Mesenchymal stem cell (in vitro differentiated cells and primary cell): ENCODE data around the gene P2RX7. TPM values are rescaled to one million over a fixed set of nuclear protein-coding genes. Genes with fewer than 3 reads are reported as not detected.

Experiments
- DNase-seq: peaks from one replicate; pipeline ENCODE4 v3.0.0-alpha.2; 2013
- H2AFZ ChIP-seq: one replicate; pipeline ENCODE4 v1.6.1; 2013; ENCODE audit warnings: low read depth, mild to moderate bottlenecking, control low read depth, inconsistent platforms, low read length, moderate library complexity
- H2AK5ac ChIP-seq: 2 replicates; pipeline ENCODE4 v1.6.1; 2013; ENCODE audit warnings: low read length, moderate library complexity, mild to moderate bottlenecking, inconsistent platforms; ENCODE audit not compliant: severe bottlenecking
- H2BK120ac ChIP-seq: one replicate; pipeline ENCODE4 v1.6.1; 2013; ENCODE audit warnings: low read depth, mild to moderate bottlenecking, inconsistent platforms, low read length, moderate library complexity
- H2BK12ac ChIP-seq, 2 experiments: one replicate each; pipeline ENCODE4 v1.6.1; 2013; ENCODE audit warnings: inconsistent platforms in 2 of 2, low read length in 2 of 2, mild to moderate bottlenecking in 2 of 2, moderate library complexity in 2 of 2, control low read depth in 1 of 2
- H2BK15ac ChIP-seq: one replicate; pipeline ENCODE4 v1.6.1; 2013; ENCODE audit warnings: mild to moderate bottlenecking, low read depth, inconsistent platforms; ENCODE audit not compliant: poor library complexity, severe bottlenecking
- H2BK5ac ChIP-seq: 2 replicates; pipeline ENCODE4 v1.6.1; 2013; ENCODE audit warnings: low read depth, mild to moderate bottlenecking, low read length, control low read depth, inconsistent platforms; ENCODE audit not compliant: poor library complexity, severe bottlenecking
- H3K14ac ChIP-seq, 2 experiments: one replicate each; pipeline ENCODE4 v1.6.1; 2013; ENCODE audit warnings: inconsistent platforms in 2 of 2, low read length in 2 of 2, control low read depth in 1 of 2, mild to moderate bottlenecking in 1 of 2, moderate library complexity in 1 of 2
- H3K18ac ChIP-seq, 2 experiments: one replicate each; pipeline ENCODE4 v1.6.1; 2013; ENCODE audit warnings: inconsistent platforms in 2 of 2, low read length in 2 of 2, control low read depth in 1 of 2, low read depth in 1 of 2, mild to moderate bottlenecking in 1 of 2
- H3K23ac ChIP-seq, 2 experiments: one replicate each; pipeline ENCODE4 v1.6.1; 2013; ENCODE audit warnings: inconsistent platforms in 2 of 2, low read length in 2 of 2, mild to moderate bottlenecking in 2 of 2, moderate library complexity in 2 of 2, control low read depth in 1 of 2
- H3K27ac ChIP-seq: 2 replicates; pipeline ENCODE4 v1.5.1; 2013; ENCODE audit warnings: mild to moderate bottlenecking, moderate library complexity, low read length, control low read depth, inconsistent platforms; ENCODE audit not compliant: poor library complexity, severe bottlenecking
- H3K27me3 ChIP-seq, 2 experiments: 2 replicates each; pipeline versions ENCODE4 v1.6.1 to v1.7.0; 2013; ENCODE audit warnings: low read length in 2 of 2, mild to moderate bottlenecking in 2 of 2, moderate library complexity in 2 of 2, control low read depth in 1 of 2, inconsistent platforms in 1 of 2; ENCODE audit not compliant: control insufficient read depth in 1 of 2, insufficient read depth in 1 of 2
- H3K36me3 ChIP-seq, 2 experiments: 2 replicates each; pipeline versions ENCODE4 v1.6.1 to v1.7.0; 2013; ENCODE audit warnings: low read length in 2 of 2, control low read depth in 1 of 2, inconsistent platforms in 1 of 2, low read depth in 1 of 2, mild to moderate bottlenecking in 1 of 2; ENCODE audit not compliant: insufficient read depth in 2 of 2, control insufficient read depth in 1 of 2
- H3K4ac ChIP-seq, 2 experiments: one replicate each; pipeline ENCODE4 v1.6.1; 2013; ENCODE audit warnings: inconsistent platforms in 2 of 2, low read length in 2 of 2, mild to moderate bottlenecking in 2 of 2, moderate library complexity in 2 of 2, control low read depth in 1 of 2, low read depth in 1 of 2
- H3K4me1 ChIP-seq: 2 replicates; pipeline ENCODE4 v1.6.1; 2013; ENCODE audit warnings: low read depth, low read length, control low read depth; ENCODE audit not compliant: control insufficient read depth, insufficient read depth
- H3K4me2 ChIP-seq: 2 replicates; pipeline ENCODE4 v1.6.1; 2013; ENCODE audit warnings: low read length, mild to moderate bottlenecking, inconsistent platforms; ENCODE audit not compliant: poor library complexity, severe bottlenecking
- H3K4me3 ChIP-seq, 2 experiments: 2 replicates each; pipeline versions ENCODE4 v1.5.1 to v1.7.0; 2013; ENCODE audit warnings: low read length in 2 of 2, mild to moderate bottlenecking in 2 of 2, control low read depth in 1 of 2, low read depth in 1 of 2; ENCODE audit not compliant: insufficient read depth in 1 of 2
- H3K79me1 ChIP-seq: replicated peaks from 2 replicates; pipeline ENCODE4 v1.6.1; 2013; ENCODE audit warnings: mild to moderate bottlenecking, control low read depth, low read length, inconsistent platforms; ENCODE audit not compliant: poor library complexity, severe bottlenecking
- H3K9ac ChIP-seq: 2 replicates; pipeline ENCODE4 v1.7.0; 2013; ENCODE audit warnings: mild to moderate bottlenecking, low read length, moderate library complexity
- H3K9me3 ChIP-seq: 2 replicates; pipeline ENCODE4 v1.7.0; 2013; ENCODE audit warnings: mild to moderate bottlenecking, low read length; ENCODE audit not compliant: control insufficient read depth
- H4K8ac ChIP-seq: one replicate; pipeline ENCODE4 v1.6.1; 2013; ENCODE audit warnings: inconsistent platforms, mild to moderate bottlenecking, low read length, moderate library complexity
- H4K91ac ChIP-seq: one replicate; pipeline ENCODE4 v1.6.1; 2013; ENCODE audit warnings: mild to moderate bottlenecking, low read length, inconsistent platforms
- WGBS: methylation state at CpG from one replicate; pipeline ENCODE4 v1.1.7; 2013; ENCODE audit warnings: mixed read lengths; 5-methylcytosine and 5-hydroxymethylcytosine counted together
- polyA plus RNA-seq, 2 experiments: library from polyadenylated mRNA; stranded (reverse); fragments of 200-250 nt; gene quantifications; one replicate each; pipeline ENCODE4 v1.2.3, GENCODE V29; 2013

P2RX7 gene
- polyA plus RNA-seq (2013, experiment 1 of 2), result 4.2 TPM
- polyA plus RNA-seq (2013, experiment 2 of 2), result 3.3 TPM

DNA sequence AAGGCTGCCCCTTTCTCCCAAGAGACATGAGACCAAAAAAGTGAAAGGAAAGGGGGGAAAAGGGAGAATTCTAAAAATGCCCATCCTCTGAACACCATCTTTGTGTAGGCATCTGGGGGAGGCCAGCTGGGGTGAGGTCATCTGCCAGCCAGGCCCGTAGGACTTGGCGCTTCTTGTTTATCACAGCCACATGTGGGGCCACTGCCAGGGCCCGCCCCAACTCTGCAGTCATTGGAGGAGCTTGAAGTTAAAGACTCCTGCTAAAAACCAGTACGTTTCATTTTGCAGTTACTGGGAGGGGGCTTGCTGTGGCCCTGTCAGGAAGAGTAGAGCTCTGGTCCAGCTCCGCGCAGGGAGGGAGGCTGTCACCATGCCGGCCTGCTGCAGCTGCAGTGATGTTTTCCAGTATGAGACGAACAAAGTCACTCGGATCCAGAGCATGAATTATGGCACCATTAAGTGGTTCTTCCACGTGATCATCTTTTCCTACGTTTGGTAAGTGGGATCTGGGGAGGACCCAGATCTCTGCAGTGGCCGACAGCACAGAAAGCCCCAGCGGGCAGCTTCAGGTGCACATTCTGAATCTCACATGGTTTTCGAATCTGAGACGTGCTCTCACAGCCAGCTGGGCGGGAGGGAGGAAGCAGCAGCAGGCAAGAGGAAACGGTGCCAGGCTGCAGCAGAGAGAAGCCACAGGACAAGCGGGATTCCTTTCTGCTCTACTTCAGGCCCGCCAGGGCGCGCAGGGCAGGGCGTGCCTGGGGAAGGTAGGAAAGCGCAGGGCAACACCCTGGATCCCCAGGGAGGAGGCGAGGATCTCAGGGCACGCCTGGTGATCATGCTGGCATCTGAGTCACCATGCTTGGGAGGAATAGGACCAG lies at the start of gene P2RX7:
P2RX7 (plus strand) TSS at position 276 of the 881 bp plus-strand sequence; CDS start at position 371, 95 bp downstream.
- Histone ChIP-seq H2BK5ac (no peak within 1 kb of the TSS), H2BK12ac (peak within 1 kb of the TSS in 1 of 2 experiments; percentile 70), H3K9me3 (no peaks in the 10 kb centered on the region), H4K91ac (no peak within 1 kb of the TSS), H3K4me3 (peak within 1 kb of the TSS; percentile 35 to 88), H2AK5ac (no peak within 1 kb of the TSS), H2BK120ac (no peak within 1 kb of the TSS), H3K18ac (peak within 1 kb of the TSS; percentile 13 to 30), H4K8ac (peak within 1 kb of the TSS; percentile 33), H3K23ac (no peak within 1 kb of the TSS), H3K27me3 (peaks cover 3 to 19% of the 10 kb centered on the region in 2 experiments), H3K9ac (peak within 1 kb of the TSS; percentile 79), H3K36me3 (no peaks in the 10 kb centered on the region), H2AFZ (peak within 1 kb of the TSS; percentile 68), H3K14ac (no peak within 1 kb of the TSS), H3K79me1 (no peaks in the 10 kb centered on the region), H3K27ac (no peak within 1 kb of the TSS), H3K4me1 (peaks cover 8% of the 10 kb centered on the region), H3K4me2 (peak within 1 kb of the TSS; percentile 56), H3K4ac (peak within 1 kb of the TSS in 1 of 2 experiments; percentile 11), H2BK15ac (no peak within 1 kb of the TSS)
- WGBS, result 13% methylated on average over 24 of the region's 25 CpGs
- peak; percentile 65 for DNase-seq

DNA sequence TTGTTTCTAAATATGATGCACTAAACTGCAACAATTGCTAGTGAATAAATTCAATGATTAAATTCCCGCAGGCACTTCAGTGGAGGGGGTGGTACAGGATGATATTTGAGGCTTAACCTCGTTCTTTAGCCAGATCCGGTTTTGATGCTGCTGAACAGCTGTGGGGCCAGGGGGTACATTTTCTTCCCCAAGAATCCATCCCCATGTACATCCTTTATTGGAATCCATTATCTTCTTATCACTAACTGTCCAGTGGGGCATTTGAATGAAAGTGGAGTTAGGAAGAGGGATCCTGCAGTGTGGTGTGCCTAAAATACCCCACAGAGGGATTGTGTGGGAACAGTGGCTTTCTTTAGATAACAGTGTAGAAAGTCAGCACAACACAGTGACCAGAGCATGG lies 48.4 kb upstream of the P2RX7 start:
- no peak for DNase-seq
- Histone ChIP-seq H3K79me1 (no peaks in the 10 kb centered on the region), H2AFZ (no peak overlapping the region), H2BK120ac (no peak overlapping the region), H3K36me3 (no peaks in the 10 kb centered on the region), H2BK5ac (no peak overlapping the region), H3K9me3 (no peaks in the 10 kb centered on the region), H2BK12ac (no peak overlapping the region), H2BK15ac (no peak overlapping the region), H3K27me3 (peaks cover 9 to 30% of the 10 kb centered on the region in 2 experiments), H3K14ac (no peak overlapping the region), H2AK5ac (no peak overlapping the region), H3K4me1 (no peaks in the 10 kb centered on the region), H3K18ac (no peak overlapping the region), H3K27ac (no peak overlapping the region), H3K23ac (no peak overlapping the region), H3K4me2 (no peak overlapping the region), H3K4ac (no peak overlapping the region), H4K8ac (no peak overlapping the region), H3K9ac (no peak overlapping the region), H3K4me3 (no peak overlapping the region), H4K91ac (no peak overlapping the region)
- WGBS, result 100% methylated on average over 1 of the region's 3 CpGs

DNA sequence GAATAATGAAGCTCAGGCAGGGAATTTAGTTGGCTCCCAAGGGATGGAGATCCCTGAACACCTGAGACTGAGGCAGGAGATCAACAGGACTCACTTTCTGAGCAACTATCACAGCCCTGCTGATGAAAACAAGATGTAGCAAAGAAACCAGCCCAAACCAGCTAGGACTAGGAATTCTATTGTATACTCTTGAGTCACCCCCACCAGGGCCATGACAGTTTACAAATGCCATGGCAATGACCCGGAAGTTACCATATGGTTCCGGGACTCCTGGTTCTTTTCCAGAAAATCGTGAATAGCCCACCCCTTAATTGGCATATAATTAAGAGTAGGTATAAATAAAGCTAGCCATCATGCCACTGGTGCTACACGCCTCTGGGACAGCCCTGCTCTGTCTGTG lies 47.6 kb upstream of the P2RX7 start:
- Histone ChIP-seq H2AK5ac (no peak overlapping the region), H4K91ac (no peak overlapping the region), H3K79me1 (no peaks in the 10 kb centered on the region), H3K23ac (no peak overlapping the region), H3K9me3 (no peaks in the 10 kb centered on the region), H3K9ac (no peak overlapping the region), H3K18ac (no peak overlapping the region), H3K4ac (no peak overlapping the region), H2AFZ (no peak overlapping the region), H3K4me1 (no peaks in the 10 kb centered on the region), H2BK12ac (no peak overlapping the region), H3K4me3 (no peak overlapping the region), H2BK5ac (no peak overlapping the region), H3K27ac (no peak overlapping the region), H4K8ac (no peak overlapping the region), H2BK15ac (no peak overlapping the region), H3K27me3 (peaks cover 11 to 34% of the 10 kb centered on the region in 2 experiments), H2BK120ac (no peak overlapping the region), H3K4me2 (no peak overlapping the region), H3K36me3 (no peaks in the 10 kb centered on the region), H3K14ac (no peak overlapping the region)
- WGBS, result 89% methylated on average over 4 of the region's 4 CpGs
- DNase-seq, result no peak

DNA sequence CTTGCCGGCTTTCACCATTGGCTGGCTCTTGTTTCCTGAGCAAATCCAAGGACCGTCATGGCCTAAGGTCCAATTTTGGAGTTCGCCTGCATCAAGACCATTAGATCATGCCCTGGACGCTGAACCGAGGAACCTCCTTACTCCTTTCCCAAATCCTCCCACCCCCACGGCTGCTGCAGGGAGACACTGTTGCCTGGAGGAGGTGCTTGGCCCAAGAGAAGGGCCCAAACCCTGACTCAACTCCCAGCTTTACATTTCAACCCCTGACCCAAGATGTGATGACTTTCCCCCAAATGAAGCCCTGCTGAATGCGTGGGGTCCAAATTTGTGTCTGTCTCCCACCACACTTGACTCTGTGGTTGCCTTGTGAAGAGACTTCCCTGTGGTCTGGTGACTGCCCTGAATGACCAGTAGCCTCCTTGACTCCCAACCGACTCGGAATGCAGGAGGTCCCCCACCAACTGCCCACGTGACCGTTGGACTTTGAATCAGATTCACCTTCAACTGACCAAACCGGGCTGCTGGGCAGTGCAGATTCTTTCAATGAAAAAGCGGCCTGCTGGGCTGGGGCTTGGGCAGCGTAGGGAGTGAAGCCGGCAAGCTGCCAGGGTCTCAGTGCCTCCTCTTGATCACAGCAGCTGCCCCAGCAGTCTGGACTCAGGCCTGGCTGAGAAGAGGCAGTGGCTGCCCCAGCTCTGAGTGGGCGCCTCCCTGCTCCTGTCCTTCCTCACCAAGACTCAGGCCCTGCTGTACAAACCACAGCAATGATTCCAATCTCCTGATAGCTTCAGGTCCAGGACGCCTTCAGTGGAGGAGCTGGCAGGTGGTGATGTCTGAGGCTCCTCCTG lies 46.9 kb upstream of the P2RX7 start:
- Histone ChIP-seq H4K91ac (no peak overlapping the region), H3K18ac (no peak overlapping the region), H3K9ac (no peak overlapping the region), H3K14ac (no peak overlapping the region), H2AFZ (no peak overlapping the region), H3K27ac (no peak overlapping the region), H3K4me2 (no peak overlapping the region), H2BK120ac (no peak overlapping the region), H3K23ac (no peak overlapping the region), H3K27me3 (peaks cover 17 to 35% of the 10 kb centered on the region in 2 experiments), H3K4me3 (no peak overlapping the region), H2BK15ac (no peak overlapping the region), H3K36me3 (no peaks in the 10 kb centered on the region), H3K4me1 (no peaks in the 10 kb centered on the region), H3K4ac (no peak overlapping the region), H2BK5ac (no peak overlapping the region), H3K9me3 (no peaks in the 10 kb centered on the region), H2BK12ac (no peak overlapping the region), H2AK5ac (no peak overlapping the region), H3K79me1 (no peaks in the 10 kb centered on the region), H4K8ac (no peak overlapping the region)
- DNase-seq, result no peak
- whole genome bisulfite sequencing, result 92% methylated on average over 17 of the region's 17 CpGs
